HepG2 (cell line): ENCODE results near the gene SERTM1. TPM values are rescaled to one million over a fixed set of nuclear protein-coding genes. Genes with fewer than 3 reads are reported as not detected.

Experiments used
- ATAC-seq: fragments of 200-7000 bp; cut with Tn5 transposase; 3 replicates; pipeline ENCODE4 v1.9.1; 2020; ENCODE audit warnings: mild to moderate bottlenecking, moderate library complexity
- BruUV-seq: library from RNA; stranded (reverse); fragments of 400-500 nt; replicated peaks from 2 replicates; lab custom pipeline; 2021; lab: Mats Ljungman, UMichigan
- CTCF ChIA-PET: fragments of 300-600 bp; formaldehyde crosslinking; extraction: SDS; loops from one replicate; lab custom pipeline; 2021; ENCODE audit warnings: low total read pairs, inconsistent platforms, low intra/inter-chr PET ratio; lab: Yijun Ruan, JAX
- POLR2A ChIA-PET: fragments of 350-600 bp; sonication (Branson Sonifier 250); formaldehyde crosslinking; loops from one replicate; lab custom pipeline; 2020; ENCODE audit warnings: antibody characterized with exemption, inconsistent platforms; lab: Yijun Ruan, JAX
- DNase-seq: peaks from one replicate; pipeline ENCODE4 v3.0.0-alpha.2; 2015; ENCODE audit warnings: low spot score
- FAIRE-seq: peaks from 3 replicates; lab custom pipeline; 2011; peaks lifted over from hg19 to GRCh38; lab: Jason Lieb, UNC
- H2AFZ ChIP-seq: one replicate; pipeline ENCODE4 v1.6.1; 2011; ENCODE audit warnings: low read length, inconsistent platforms
- H3K27ac ChIP-seq: fragments of 300-600 bp; 3 replicates; pipeline ENCODE4 v1.8.0; 2011; ENCODE audit warnings: mixed run types, mild to moderate bottlenecking, mixed read lengths, low read length, inconsistent platforms; ENCODE audit not compliant: insufficient read depth; ENCODE audit errors: extremely low read length
- H3K27me3 ChIP-seq, 2 experiments: fragments of 200-600 bp in 1 of 2; 2 replicates in 1 of 2; 3 replicates in 1 of 2; pipeline versions ENCODE4 v1.6.0 to v1.8.0; 2011; ENCODE audit warnings: low read length in 2 of 2, mild to moderate bottlenecking in 2 of 2, moderate library complexity in 2 of 2, inconsistent platforms in 1 of 2; ENCODE audit not compliant: insufficient read depth in 2 of 2, control insufficient read depth in 1 of 2
- H3K36me3 ChIP-seq, 2 experiments: fragments of 200-600 bp in 1 of 2; replicated peaks in 1 of 2; 2 replicates in 1 of 2; 3 replicates in 1 of 2; pipeline versions ENCODE4 v1.5.1 to v1.8.0; 2011; ENCODE audit warnings: low read length in 2 of 2, inconsistent platforms in 1 of 2; ENCODE audit not compliant: insufficient read depth in 2 of 2, control insufficient read depth in 1 of 2
- H3K4me1 ChIP-seq: 2 replicates; pipeline ENCODE4 v1.5.1; 2012; ENCODE audit warnings: low read length, inconsistent platforms; ENCODE audit not compliant: insufficient read depth
- H3K4me2 ChIP-seq: 2 replicates; pipeline ENCODE4 v1.6.0; 2011; ENCODE audit warnings: low read depth, low read length, inconsistent platforms
- H3K4me3 ChIP-seq, 3 experiments: fragments of 200-600 bp in 1 of 3; sonication (generic), shearing (Covaris generic) in 1 of 3; replicated peaks in 1 of 3; 2 replicates each; pipeline ENCODE4 v1.5.1; 2011 to 2016; ENCODE audit warnings: low read length in 3 of 3, inconsistent platforms in 2 of 3, low read depth in 2 of 3, mild to moderate bottlenecking in 2 of 3, control low read depth in 1 of 3, mixed read lengths in 1 of 3; ENCODE audit not compliant: insufficient read depth in 1 of 3
- H3K79me2 ChIP-seq: one replicate; pipeline ENCODE4 v1.6.1; 2011; ENCODE audit warnings: low read length, inconsistent platforms; ENCODE audit not compliant: insufficient read depth
- H3K9ac ChIP-seq: 2 replicates; pipeline ENCODE4 v1.6.0; 2011; ENCODE audit warnings: mild to moderate bottlenecking, low read depth, low read length, inconsistent platforms; ENCODE audit not compliant: insufficient read depth
- H3K9me3 ChIP-seq: 2 replicates; pipeline ENCODE4 v1.5.1; 2012; ENCODE audit warnings: mild to moderate bottlenecking, low read length
- H4K20me1 ChIP-seq: 2 replicates; pipeline ENCODE4 v1.6.0; 2011; ENCODE audit warnings: inconsistent platforms, mild to moderate bottlenecking, low read length, moderate library complexity; ENCODE audit not compliant: insufficient read depth
- EED ChIP-seq: sonication (generic); formaldehyde crosslinking; IDR thresholded peaks from 2 replicates; pipeline ENCODE4 v1.5.0; 2020; ENCODE audit warnings: mild to moderate bottlenecking, missing genetic modification reagents
- NR1H2 ChIP-seq: sonication (generic); formaldehyde crosslinking; IDR thresholded peaks from 2 replicates; pipeline ENCODE4 v1.8.1; 2022; ENCODE audit warnings: low read depth, missing genetic modification reagents, borderline replicate concordance
- WGBS: methylation state at CpG from one replicate; pipeline ENCODE4 v1.1.6; 2017; ENCODE audit warnings: low lambda C conversion rate; 5-methylcytosine and 5-hydroxymethylcytosine counted together
- in situ Hi-C: cut with HindIII; loops from 2 replicates; pipeline ENCODE4 v1.10.0; 2017; ENCODE audit warnings: low pct_unique_long_range_greater_than_20kb; ENCODE audit not compliant: extremely low pct_ligation_motif_present
- intact Hi-C: fragments of 100-400 bp; cut with micrococcal nuclease; formaldehyde crosslinking; loops from one replicate; pipeline ENCODE4 v1.10.0; 2022; ENCODE audit not compliant: unreplicated experiment
- polyA plus RNA-seq, 8 experiments: library from polyadenylated mRNA; depleted of rRNA in 3 of 8; stranded (reverse) in 7 of 8; unstranded in 1 of 8; fragments of >200 nt; fragmentation: Illumina TruSeq in 4 of 8; extraction: Trizol in 4 of 8; gene quantifications; 2 replicates each; pipeline versions ENCODE4 v1.2.1 to v1.2.3, GENCODE V29; 2011 to 2016; ENCODE audit warnings: low read depth in 4 of 8, missing spikeins in 1 of 8, mixed read lengths in 1 of 8; ENCODE audit not compliant: insufficient read depth in 1 of 8
- total RNA-seq, 5 experiments: library from RNA; depleted of rRNA; stranded (reverse); fragments of >200 nt; fragmentation: Illumina TruSeq; extraction: Trizol; gene quantifications; 2 replicates each; pipeline ENCODE4 v1.2.3, GENCODE V29; 2016; ENCODE audit warnings: low read depth in 1 of 5

SERTM1 gene
- total and polyA plus RNA-seq, 2 of the 13 experiments (the other 11 are each of a cell fraction or from before 2014, with no cell fraction given) = not detected

GRCh38 chr13:36685927-36686326 is 12.1 kb downstream of the SERTM1 start:
- FAIRE-seq (no peak), DNase-seq (no peak), ATAC-seq (no peak)
- H3K9me3 ChIP-seq = no peaks in the 10 kb centered on the region
- H3K27ac ChIP-seq = no peak overlapping the region
- intact Hi-C loops = no loop called here
- 0% methylated on average over 1 of the region's 1 CpG for WGBS
- CTCF ChIA-PET = no interaction called here
- H3K79me2 ChIP-seq = no peaks in the 10 kb centered on the region
- in situ Hi-C loops = no loop called here
- H3K4me2 ChIP-seq = no peak overlapping the region
- no peak for TF ChIP-seq EED
- H3K4me3 ChIP-seq = no peak overlapping the region
- H2AFZ ChIP-seq = no peak overlapping the region
- POLR2A ChIA-PET = no interaction called here
- BruUV-seq = no TSS peak
- no peak overlapping the region for H3K9ac ChIP-seq
- no peaks in the 10 kb centered on the region for H3K27me3 ChIP-seq
- no peaks in the 10 kb centered on the region for H4K20me1 ChIP-seq
- no peaks in the 10 kb centered on the region for H3K4me1 ChIP-seq
- no peaks in the 10 kb centered on the region for H3K36me3 ChIP-seq

DNA sequence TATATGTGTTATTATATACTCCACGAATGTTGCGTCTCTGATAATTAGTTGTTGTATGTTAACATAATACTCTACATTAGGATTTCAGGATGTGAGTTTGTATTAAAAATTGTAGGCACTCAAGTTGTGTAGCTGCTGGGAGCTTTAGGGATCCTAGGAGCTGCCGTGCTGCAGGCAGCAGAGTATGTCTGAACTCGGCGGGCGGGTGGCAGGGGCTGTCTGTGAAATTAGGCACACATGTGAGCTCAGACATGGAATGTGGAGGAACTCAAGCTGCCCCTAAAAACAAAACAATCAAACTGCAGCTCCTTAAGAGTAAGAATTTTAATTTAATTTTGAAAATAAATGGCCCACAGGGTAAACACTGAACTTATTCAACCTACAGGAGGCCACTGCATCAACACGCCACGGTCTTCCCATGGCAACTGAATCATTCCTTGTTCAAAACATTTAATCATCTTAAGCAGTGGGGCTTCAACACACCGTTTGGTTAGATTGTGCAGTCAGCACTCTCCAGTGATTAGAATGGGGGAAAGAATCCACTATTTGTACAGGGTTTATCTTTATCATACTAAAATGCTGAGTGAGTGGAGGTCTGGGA is 22.7 kb downstream of the SERTM1 start:
- POLR2A ChIA-PET = no interaction called here

More for the DNA sequence above, 22.7 kb downstream of the SERTM1 start:
- H3K27me3 ChIP-seq = peaks cover 0 to 8% of the 10 kb centered on the region in 2 experiments; a peak in 2 of 5 replicates
- intact Hi-C loops = no loop called here
- BruUV-seq = no TSS peak
- WGBS = 21% methylated on average over 9 of the region's 9 CpGs
- ATAC-seq (no peak), DNase-seq (no peak), FAIRE-seq (no peak)
- no peaks in the 10 kb centered on the region for H4K20me1 ChIP-seq
- no peaks in the 10 kb centered on the region for H3K79me2 ChIP-seq
- CTCF ChIA-PET = no interaction called here
- in situ Hi-C loops = no loop called here
- H2AFZ ChIP-seq = no peak overlapping the region
- no peak overlapping the region for H3K4me3 ChIP-seq
- no peak for TF ChIP-seq NR1H2 (CRISPR knock-in tag)
- TF ChIP-seq, all 625 proteins: peak for 0
- Histone ChIP-seq H3K4me1 (no peaks in the 10 kb centered on the region), H3K9me3 (no peaks in the 10 kb centered on the region), H3K4me2 (no peak overlapping the region), H3K36me3 (no peaks in the 10 kb centered on the region), H3K27ac (no peak overlapping the region), H3K9ac (no peak overlapping the region)
